Smooth muscle cell of the coronary artery (primary cell): Measurements from ENCODE around the gene LRIT2. TPM values are rescaled to one million over a fixed set of nuclear protein-coding genes. Genes with fewer than 3 reads are reported as not detected.

Experiments used
- total RNA-seq: library from RNA; depleted of rRNA; stranded (reverse); fragments of >200 nt; gene quantifications from 2 replicates; pipeline ENCODE4 v1.2.3, GENCODE V29; 2014; ENCODE audit warnings: low replicate concordance

The LRIT2 gene
- total RNA-seq, result not detected in 2 replicates

GRCh38 chr10:84225427-84226173 lies at the start of gene LRIT2:
LRIT2 (minus strand) TSS chr10:84225544; CDS start chr10:84225520, 24 bp downstream.

GRCh38 chr10:84244651-84245270 lies 19.4 kb upstream of the LRIT2 start, which contains the start of gene RGR:
RGR (plus strand) TSS chr10:84245053; CDS start chr10:84245091, 38 bp downstream.

GRCh38 chr10:84241185-84241790 lies 15.9 kb upstream of the LRIT2 start, which contains the start of gene LRIT1:
LRIT1 (minus strand) TSS chr10:84241546; CDS start chr10:84241439, 107 bp downstream.

GRCh38 chr10:84194424-84195043 lies 30.8 kb downstream of the LRIT2 start, which contains the start of gene CDHR1:
CDHR1 (plus strand) TSS chr10:84194537; CDS start chr10:84194761, 224 bp downstream.

GRCh38 chr10:84173501-84173929 lies 51.8 kb downstream of the LRIT2 start, which contains the start of gene GPR15LG:
GPR15LG (plus strand) TSS chr10:84173801; CDS start chr10:84173852, 51 bp downstream.

Other genes with a start within 250 kb of the LRIT2 start
- 134 and 172 TPM in 2 replicates for gene GHITM, start 86.0 kb downstream of the LRIT2 start, total RNA-seq
- not detected in 2 replicates for gene GPR15LG, start 51.7 kb downstream of the LRIT2 start, total RNA-seq
- not detected in 2 replicates for gene CDHR1, start 31.0 kb downstream of the LRIT2 start, total RNA-seq
- gene LRIT1, start 16.0 kb upstream of the LRIT2 start, total RNA-seq, result not detected in 2 replicates
- not detected in 2 replicates for gene RGR, start 19.5 kb upstream of the LRIT2 start, total RNA-seq
- 23.2 and 24.6 TPM in 2 replicates for gene CCSER2, start 103.0 kb upstream of the LRIT2 start, total RNA-seq